ENCODE measurements around the gene SLC38A7. TPM values are rescaled to one million over a fixed set of nuclear protein-coding genes. Genes with fewer than 3 reads are reported as not detected.

SLC38A7 gene
- total RNA-seq, 1 experiment from 2014 or later = 20.2 TPM

DNA sequence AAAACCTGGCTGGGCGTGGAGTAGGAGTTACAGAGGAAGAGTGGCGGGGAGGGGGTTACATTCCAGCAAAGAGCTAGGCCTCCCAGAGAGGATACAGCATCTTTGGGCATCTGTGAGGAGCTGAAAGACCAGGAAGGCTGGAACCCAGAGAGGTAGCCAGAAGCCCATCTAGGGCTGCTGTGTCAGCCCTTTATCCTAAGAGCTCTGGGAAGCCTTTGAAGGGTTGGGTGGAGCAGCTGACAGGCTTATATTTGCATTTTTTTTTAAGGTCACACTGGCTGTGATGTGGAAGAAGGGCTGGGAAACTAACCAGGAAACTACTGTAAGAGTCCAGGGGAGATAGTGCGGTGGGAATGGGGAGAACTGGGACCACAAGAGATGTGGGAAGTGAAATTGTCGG is 48.1 kb downstream of the SLC38A7 start:
- ATAC-seq = no peak
- DNase-seq (ENCODE audit: low read depth, low spot score) = no peak
- Histone ChIP-seq H3K27me3 (ENCODE audit: control insufficient read depth, insufficient read depth, low read length) (no peaks in the 10 kb centered on the region), H3K36me3 (ENCODE audit: control insufficient read depth, insufficient read depth, low read length) (no peaks in the 10 kb centered on the region), H3K4me1 (ENCODE audit: control insufficient read depth, insufficient read depth, low read length) (no peaks in the 10 kb centered on the region), H3K27ac (ENCODE audit: low read length) (no peak overlapping the region), H3K4me3 (ENCODE audit: low read depth in 2 of 2, low read length in 2 of 2) (no peak overlapping the region), H3K9me3 (ENCODE audit: control insufficient read depth, insufficient read depth, low read depth, low read length) (no peaks in the 10 kb centered on the region)
- in situ Hi-C loops (cut with HindIII; ENCODE audit: low pct_unique_long_range_greater_than_20kb, low sequenced_read_pairs) (no loop called here), intact Hi-C loops (cut with micrococcal nuclease; ENCODE audit: unreplicated experiment) (no loop called here)
- POLR2A ChIA-PET = no interaction called here
- TF ChIP-seq, protein P1, sequence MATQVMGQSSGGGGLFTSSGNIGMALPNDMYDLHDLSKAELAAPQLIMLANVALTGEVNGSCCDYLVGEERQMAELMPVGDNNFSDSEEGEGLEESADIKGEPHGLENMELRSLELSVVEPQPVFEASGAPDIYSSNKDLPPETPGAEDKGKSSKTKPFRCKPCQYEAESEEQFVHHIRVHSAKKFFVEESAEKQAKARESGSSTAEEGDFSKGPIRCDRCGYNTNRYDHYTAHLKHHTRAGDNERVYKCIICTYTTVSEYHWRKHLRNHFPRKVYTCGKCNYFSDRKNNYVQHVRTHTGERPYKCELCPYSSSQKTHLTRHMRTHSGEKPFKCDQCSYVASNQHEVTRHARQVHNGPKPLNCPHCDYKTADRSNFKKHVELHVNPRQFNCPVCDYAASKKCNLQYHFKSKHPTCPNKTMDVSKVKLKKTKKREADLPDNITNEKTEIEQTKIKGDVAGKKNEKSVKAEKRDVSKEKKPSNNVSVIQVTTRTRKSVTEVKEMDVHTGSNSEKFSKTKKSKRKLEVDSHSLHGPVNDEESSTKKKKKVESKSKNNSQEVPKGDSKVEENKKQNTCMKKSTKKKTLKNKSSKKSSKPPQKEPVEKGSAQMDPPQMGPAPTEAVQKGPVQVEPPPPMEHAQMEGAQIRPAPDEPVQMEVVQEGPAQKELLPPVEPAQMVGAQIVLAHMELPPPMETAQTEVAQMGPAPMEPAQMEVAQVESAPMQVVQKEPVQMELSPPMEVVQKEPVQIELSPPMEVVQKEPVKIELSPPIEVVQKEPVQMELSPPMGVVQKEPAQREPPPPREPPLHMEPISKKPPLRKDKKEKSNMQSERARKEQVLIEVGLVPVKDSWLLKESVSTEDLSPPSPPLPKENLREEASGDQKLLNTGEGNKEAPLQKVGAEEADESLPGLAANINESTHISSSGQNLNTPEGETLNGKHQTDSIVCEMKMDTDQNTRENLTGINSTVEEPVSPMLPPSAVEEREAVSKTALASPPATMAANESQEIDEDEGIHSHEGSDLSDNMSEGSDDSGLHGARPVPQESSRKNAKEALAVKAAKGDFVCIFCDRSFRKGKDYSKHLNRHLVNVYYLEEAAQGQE (IDR thresholded peaks at IDR 0.05; ENCODE audit: insufficient read depth in 1 of 2, low read depth in 2 of 2, low read length in 1 of 2) = no peak
- TF ChIP-seq TCF7L2 (IDR thresholded peaks at IDR 0.05; ENCODE audit: low read depth, low read length) (no peak), POLR2AphosphoS5 (IDR thresholded peaks at IDR 0.05; ENCODE audit: low read depth, low read length) (no peak), SIN3A (IDR thresholded peaks at IDR 0.05; ENCODE audit: borderline replicate concordance, insufficient read depth, low read depth, low read length) (no peak)
- TF ChIP-seq, protein P2, sequence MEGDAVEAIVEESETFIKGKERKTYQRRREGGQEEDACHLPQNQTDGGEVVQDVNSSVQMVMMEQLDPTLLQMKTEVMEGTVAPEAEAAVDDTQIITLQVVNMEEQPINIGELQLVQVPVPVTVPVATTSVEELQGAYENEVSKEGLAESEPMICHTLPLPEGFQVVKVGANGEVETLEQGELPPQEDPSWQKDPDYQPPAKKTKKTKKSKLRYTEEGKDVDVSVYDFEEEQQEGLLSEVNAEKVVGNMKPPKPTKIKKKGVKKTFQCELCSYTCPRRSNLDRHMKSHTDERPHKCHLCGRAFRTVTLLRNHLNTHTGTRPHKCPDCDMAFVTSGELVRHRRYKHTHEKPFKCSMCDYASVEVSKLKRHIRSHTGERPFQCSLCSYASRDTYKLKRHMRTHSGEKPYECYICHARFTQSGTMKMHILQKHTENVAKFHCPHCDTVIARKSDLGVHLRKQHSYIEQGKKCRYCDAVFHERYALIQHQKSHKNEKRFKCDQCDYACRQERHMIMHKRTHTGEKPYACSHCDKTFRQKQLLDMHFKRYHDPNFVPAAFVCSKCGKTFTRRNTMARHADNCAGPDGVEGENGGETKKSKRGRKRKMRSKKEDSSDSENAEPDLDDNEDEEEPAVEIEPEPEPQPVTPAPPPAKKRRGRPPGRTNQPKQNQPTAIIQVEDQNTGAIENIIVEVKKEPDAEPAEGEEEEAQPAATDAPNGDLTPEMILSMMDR (IDR thresholded peaks at IDR 0.05) = no peak
- CTCF ChIA-PET = no interaction called here
- BruUV-seq (replicated peaks) = no TSS peak

DNA sequence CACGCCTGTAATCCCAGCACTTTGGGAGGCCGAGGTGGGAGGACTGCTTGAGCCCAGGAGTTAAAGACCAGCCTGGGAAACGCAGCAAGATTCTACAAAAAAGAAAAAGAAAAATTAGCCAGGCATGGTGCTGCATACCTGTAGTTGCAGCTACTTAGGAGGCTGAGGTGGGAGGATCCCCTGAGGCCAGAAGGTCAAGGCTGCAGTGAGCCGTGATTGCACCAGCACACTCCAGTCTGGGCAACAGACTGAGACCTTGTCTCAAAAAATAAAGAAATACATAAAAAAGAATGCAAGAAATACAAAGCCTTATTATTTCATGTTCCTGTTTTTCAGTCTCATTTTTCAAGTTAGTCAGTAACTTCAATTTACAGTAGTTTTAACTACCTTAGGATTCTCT is 49.1 kb downstream of the SLC38A7 start:
- intact Hi-C loops (cut with micrococcal nuclease; ENCODE audit: unreplicated experiment) = no loop called here
- H3K9me3 ChIP-seq (ENCODE audit: control insufficient read depth, insufficient read depth, low read depth, low read length) = no peaks in the 10 kb centered on the region
- BruUV-seq (replicated peaks) = no TSS peak
- H3K36me3 ChIP-seq (ENCODE audit: control insufficient read depth, insufficient read depth, low read length) = no peaks in the 10 kb centered on the region
- no peak overlapping the region for H3K27ac ChIP-seq (ENCODE audit: low read length)
- H3K4me3 ChIP-seq (ENCODE audit: low read depth in 2 of 2, low read length in 2 of 2) = no peak overlapping the region
- ATAC-seq (no peak), DNase-seq (ENCODE audit: low read depth, low spot score) (no peak)
- in situ Hi-C loops (cut with HindIII; ENCODE audit: low pct_unique_long_range_greater_than_20kb, low sequenced_read_pairs) = no loop called here
- no peaks in the 10 kb centered on the region for H3K4me1 ChIP-seq (ENCODE audit: control insufficient read depth, insufficient read depth, low read length)
- no peaks in the 10 kb centered on the region for H3K27me3 ChIP-seq (ENCODE audit: control insufficient read depth, insufficient read depth, low read length)
- ChIA-PET CTCF (no interaction called here), POLR2A (no interaction called here)
- TF ChIP-seq, protein P2 (IDR thresholded peaks at IDR 0.05) = no peak
- no peak for TF ChIP-seq SIN3A (IDR thresholded peaks at IDR 0.05; ENCODE audit: borderline replicate concordance, insufficient read depth, low read depth, low read length)
- no peak for TF ChIP-seq TCF7L2 (IDR thresholded peaks at IDR 0.05; ENCODE audit: low read depth, low read length)
- no peak for TF ChIP-seq POLR2AphosphoS5 (IDR thresholded peaks at IDR 0.05; ENCODE audit: low read depth, low read length)
- TF ChIP-seq, protein P1 (IDR thresholded peaks at IDR 0.05; ENCODE audit: insufficient read depth in 1 of 2, low read depth in 2 of 2, low read length in 1 of 2) = no peak

Measured in Panc1 (cell line).